Measurements from ENCODE around the gene CADPS. TPM values are rescaled to one million over a fixed set of nuclear protein-coding genes. Genes with fewer than 3 reads are reported as not detected.

The CADPS gene
- total and polyA plus RNA-seq, 9 of the 15 experiments (the other 6 are each of a cell fraction or from before 2014, with no cell fraction given): not detected

- TF ChIP-seq E4F1 (CRISPR knock-in tag; IDR thresholded peaks at IDR 0.05; ENCODE audit: borderline replicate concordance) (no peak), E2F4 (CRISPR knock-in tag; IDR thresholded peaks at IDR 0.05; ENCODE audit: low read depth) (no peak), VEZF1 (CRISPR knock-in tag; IDR thresholded peaks at IDR 0.05) (no peak), ATF7 (IDR thresholded peaks at IDR 0.05) (no peak), NONO (IDR thresholded peaks at IDR 0.05; ENCODE audit: low read depth in 2 of 2, low read length in 1 of 2) (no peak), POLR2A (conservative IDR thresholded peaks at IDR 0.05) (no peak), PTBP1 (IDR thresholded peaks at IDR 0.05; ENCODE audit: low read depth, low read length) (no peak)
Measured at GRCh38 chr3:62366126-62366484, 509.1 kb downstream of the CADPS start (continued).

Measured in K562 (cell line).